ENCODE measurements around the gene ZFP3.
"Not testable (repeated sequence)": the region's sequence is repeated elsewhere in the genome, so short reads cannot be mapped to it uniquely, and the experiment has no call there.

ZFP3 gene

DNA sequence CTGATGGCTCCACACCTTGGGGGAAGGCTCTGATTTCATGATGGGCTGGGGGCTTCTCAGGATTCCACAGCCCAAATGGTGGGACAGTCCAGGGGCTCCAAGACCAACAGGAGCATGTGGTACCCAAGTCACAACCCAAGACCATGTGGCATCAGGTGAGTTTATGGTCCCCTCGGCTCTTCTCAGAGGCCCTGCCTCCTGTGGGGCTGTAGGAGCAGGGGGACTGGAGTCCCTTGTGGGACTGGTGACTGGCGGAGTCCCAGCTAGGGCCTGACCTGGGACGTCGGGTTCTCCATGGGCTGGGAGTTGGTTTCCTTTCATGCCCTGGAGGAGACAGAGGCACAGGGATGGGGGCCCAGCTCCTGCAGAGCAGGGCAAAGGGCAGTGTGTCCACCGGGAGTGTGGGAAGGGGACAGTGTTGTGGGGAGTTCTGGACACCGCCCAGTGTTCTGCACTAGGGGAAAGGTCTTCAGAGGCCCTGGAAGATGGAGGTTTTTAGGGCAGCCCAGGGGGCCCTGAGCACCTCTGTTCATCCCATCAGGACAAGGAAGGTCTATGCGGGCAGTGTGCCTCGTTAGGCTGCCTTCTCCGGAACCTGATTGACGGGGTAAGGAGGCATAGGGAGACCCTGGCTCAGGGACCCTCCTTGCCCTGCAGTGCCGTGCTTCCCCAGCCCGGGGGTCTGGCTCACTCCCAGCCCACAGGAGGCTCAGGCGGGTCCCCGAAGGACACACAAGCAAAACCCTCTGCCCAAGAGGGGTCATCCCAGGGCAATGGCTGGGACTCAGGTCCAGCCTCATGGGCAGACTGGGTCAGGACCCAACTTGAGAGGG lies 58.5 kb downstream of the ZFP3 start:
- not testable (repeated sequence) for DNase-seq (ENCODE audit: extremely low read depth in 1 of 2, low read depth in 1 of 2)

DNA sequence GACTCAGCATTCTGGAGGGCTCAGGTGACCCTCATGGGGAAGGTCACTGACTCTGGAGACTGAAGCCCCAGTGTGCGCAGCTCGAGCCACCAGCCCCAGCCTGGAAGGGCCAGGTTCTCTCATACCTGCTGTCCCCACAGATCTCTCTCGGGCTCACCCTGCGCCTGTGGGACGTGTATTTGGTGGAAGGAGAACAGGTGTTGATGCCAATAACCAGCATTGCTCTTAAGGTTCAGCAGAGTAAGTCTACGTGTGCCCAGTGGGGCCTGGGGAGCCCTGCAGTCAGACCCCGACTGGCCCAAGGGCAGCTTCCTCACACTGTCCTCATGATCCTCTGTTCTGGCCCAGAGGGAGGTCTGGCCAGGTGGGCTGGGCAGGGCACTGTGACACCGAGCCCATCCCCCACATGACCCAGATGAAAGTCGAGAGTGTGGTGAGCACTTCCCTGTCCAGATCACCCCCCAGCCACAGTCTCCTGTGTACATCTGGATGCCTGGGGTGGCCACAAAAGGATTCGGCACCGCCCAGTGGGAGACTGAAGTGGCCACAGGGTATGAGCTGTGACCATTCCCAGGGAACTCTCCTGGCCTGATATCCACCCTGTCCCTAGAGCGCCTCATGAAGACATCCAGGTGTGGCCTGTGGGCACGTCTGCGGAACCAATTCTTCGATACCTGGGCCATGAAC lies 59.4 kb downstream of the ZFP3 start:
- DNase-seq (ENCODE audit: extremely low read depth in 1 of 2, low read depth in 1 of 2): not testable (repeated sequence)

DNA sequence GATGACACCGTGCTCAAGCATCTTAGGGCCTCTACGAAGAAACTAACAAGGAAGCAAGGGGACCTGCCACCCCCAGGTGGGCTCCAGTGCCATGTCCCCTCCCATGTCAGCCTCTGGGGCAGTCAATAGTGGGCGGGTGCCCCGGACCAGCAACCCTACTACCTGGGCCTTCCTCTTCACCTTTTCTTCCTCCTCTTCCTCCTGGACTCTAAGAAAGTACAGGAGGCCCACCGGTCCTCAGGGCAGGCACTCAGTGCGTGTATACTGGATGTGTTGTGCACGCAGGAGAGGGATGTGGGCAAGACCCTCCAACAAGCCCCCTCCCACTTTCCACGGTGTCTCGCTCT lies 59.9 kb downstream of the ZFP3 start:
- not testable (repeated sequence) for DNase-seq (ENCODE audit: extremely low read depth in 1 of 2, low read depth in 1 of 2)

DNA sequence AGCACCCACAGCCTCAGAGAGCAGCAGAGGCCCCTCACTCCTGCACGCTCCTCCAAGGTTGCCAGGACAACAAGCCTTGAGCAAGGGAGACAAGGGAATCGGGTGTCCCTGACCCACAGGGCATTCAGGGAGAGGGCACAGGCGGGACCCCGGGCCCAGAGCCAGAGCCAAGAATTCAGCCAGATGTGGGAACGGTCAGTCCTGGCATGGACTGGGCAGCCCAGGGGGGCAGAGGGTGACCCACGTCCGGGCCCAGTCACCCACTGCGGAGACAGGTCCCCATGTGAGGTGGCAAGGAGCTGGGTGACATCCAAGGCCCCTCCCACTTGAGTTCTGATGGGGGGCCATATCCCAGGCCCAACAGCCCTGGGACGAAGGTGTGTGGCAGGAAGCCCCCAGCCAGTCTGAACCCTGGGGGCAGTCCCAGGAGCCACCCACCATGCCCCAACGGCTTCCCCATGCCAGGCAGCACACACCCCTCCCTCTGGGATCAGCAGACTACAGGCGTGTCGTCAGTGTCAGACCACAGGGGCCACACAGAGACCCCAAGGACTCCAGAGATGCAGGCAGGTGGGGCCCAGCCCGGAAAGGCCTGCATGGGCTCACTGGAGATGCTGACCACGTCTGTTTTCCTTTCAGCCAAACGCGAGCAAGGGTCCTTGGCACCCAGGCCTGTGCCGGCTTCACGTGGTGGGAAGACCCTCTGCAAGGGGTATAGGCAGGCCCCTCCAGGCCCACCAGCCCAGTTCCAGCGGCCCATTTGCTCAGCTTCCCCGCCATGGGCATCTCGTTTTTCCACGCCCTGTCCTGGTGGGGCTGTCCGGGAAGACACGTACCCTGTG lies 60.6 kb downstream of the ZFP3 start:
- no peak for DNase-seq (ENCODE audit: extremely low read depth in 1 of 2, low read depth in 1 of 2)

DNA sequence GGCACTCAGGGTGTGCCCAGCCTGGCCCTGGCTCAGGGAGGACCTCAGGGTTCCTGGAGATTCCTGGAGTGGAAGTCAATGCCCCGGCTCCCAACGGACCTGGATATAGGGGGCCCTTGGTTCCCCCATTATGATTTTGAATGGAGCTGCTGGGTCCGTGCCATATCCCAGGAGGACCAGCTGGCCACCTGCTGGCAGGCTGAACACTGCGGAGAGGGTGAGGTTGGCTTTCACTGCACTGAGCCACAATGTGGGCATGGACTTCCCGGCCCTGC lies 61.1 kb downstream of the ZFP3 start:
- no peak for DNase-seq (ENCODE audit: extremely low read depth in 1 of 2, low read depth in 1 of 2)

GRCh38 chr17:5142877-5143276 lies 64.6 kb downstream of the ZFP3 start:
- DNase-seq (ENCODE audit: extremely low read depth in 1 of 2, low read depth in 1 of 2): not testable (repeated sequence)

Measured in stimulated activated CD8-positive, alpha-beta memory T cell treated with anti-CD3 and anti-CD28 coated beads, Interleukin-7, amount 100 ng/mL, for 48 hours (primary cell).